ENCODE measurements around the gene KLK11.

Gene KLK11

GRCh38 chr19:51027126-51027806 is 850 bp upstream of the KLK11 start:
- DNase-seq = no peak

GRCh38 chr19:51025809-51026553 is 435 bp downstream of the KLK11 start:
- no peak for DNase-seq

GRCh38 chr19:51025401-51025800 is 1.0 kb downstream of the KLK11 start:
- no peak for DNase-seq

GRCh38 chr19:51024924-51025323 is 1.5 kb downstream of the KLK11 start:
- no peak for DNase-seq

- no peak for DNase-seq
Measured at GRCh38 chr19:51023946-51024345, 2.5 kb downstream of the KLK11 start.

GRCh38 chr19:51022526-51022925 is 3.9 kb downstream of the KLK11 start:
- no peak for DNase-seq

- DNase-seq = peak; percentile 26
Measured at GRCh38 chr19:51020988-51021651, 5.3 kb downstream of the KLK11 start.

GRCh38 chr19:51019544-51019925 is 6.9 kb downstream of the KLK11 start, which contains the start of gene KLK10:
KLK10 (minus strand) TSS chr19:51019709; CDS start chr19:51019130, 579 bp downstream.
- no peak for DNase-seq

- DNase-seq = no peak
Measured at GRCh38 chr19:51018745-51019543, 7.5 kb downstream of the KLK11 start.

- peak; percentile 4 for DNase-seq
Measured at GRCh38 chr19:51016798-51017683, 9.4 kb downstream of the KLK11 start.

GRCh38 chr19:51015691-51016267 is 10.6 kb downstream of the KLK11 start:
- no peak for DNase-seq

- no peak for DNase-seq
Measured at GRCh38 chr19:51014242-51014641, 12.2 kb downstream of the KLK11 start.

- no peak for DNase-seq
Measured at GRCh38 chr19:51012661-51013190, 13.7 kb downstream of the KLK11 start.

- DNase-seq = no peak
Measured at GRCh38 chr19:51010066-51010795, 16.2 kb downstream of the KLK11 start.

- DNase-seq = no peak
Measured at GRCh38 chr19:51009061-51009891, 17.1 kb downstream of the KLK11 start.

- no peak for DNase-seq
Measured at GRCh38 chr19:51007488-51007887, 18.9 kb downstream of the KLK11 start.

GRCh38 chr19:51006406-51006805 is 20.0 kb downstream of the KLK11 start:
- DNase-seq = no peak

GRCh38 chr19:51005248-51005647 is 21.2 kb downstream of the KLK11 start:
- DNase-seq = no peak

GRCh38 chr19:51003316-51003715 is 23.1 kb downstream of the KLK11 start:
- no peak for DNase-seq

All from KG1 (cell line).